SJSA1 (cell line): Measurements from ENCODE around the gene RPL21. TPM values are rescaled to one million over a fixed set of nuclear protein-coding genes. Genes with fewer than 3 reads are reported as not detected.
A peak's percentile ranks its signal among the peaks of the same experiment; 100 is the strongest.
"Not testable (repeated sequence)": the region's sequence is repeated elsewhere in the genome, so short reads cannot be mapped to it uniquely, and the experiment has no call there.

ENCODE experiments used
- DNase-seq, 2 experiments: peaks; one replicate each; pipeline ENCODE4 v3.0.0-alpha.2; 2015 to 2020; ENCODE audit warnings: low spot score in 2 of 2, low read depth in 1 of 2
- H3K27ac ChIP-seq: fragments of 250-450 bp; sonication (Bioruptor Pico); 2 replicates; pipeline ENCODE4 v1.5.1; 2020; ENCODE audit warnings: mild to moderate bottlenecking, moderate library complexity
- H3K27me3 ChIP-seq: fragments of 250-450 bp; sonication (Bioruptor Pico); replicated peaks from 2 replicates; pipeline ENCODE4 v1.5.1; 2020; ENCODE audit warnings: mild to moderate bottlenecking, moderate library complexity
- H3K36me3 ChIP-seq: fragments of 250-450 bp; sonication (Bioruptor Pico); 2 replicates; pipeline ENCODE4 v1.5.1; 2020; ENCODE audit warnings: mild to moderate bottlenecking
- H3K4me1 ChIP-seq: fragments of 250-450 bp; sonication (Bioruptor Pico); replicated peaks from 2 replicates; pipeline ENCODE4 v1.6.1; 2021; ENCODE audit warnings: mild to moderate bottlenecking
- H3K4me3 ChIP-seq: fragments of 250-450 bp; sonication (Bioruptor Pico); 2 replicates; pipeline ENCODE4 v1.5.1; 2020; ENCODE audit warnings: mild to moderate bottlenecking
- H3K9me3 ChIP-seq: fragments of 250-450 bp; sonication (Bioruptor Pico); replicated peaks from 2 replicates; pipeline ENCODE4 v1.5.1; 2020; ENCODE audit warnings: mild to moderate bottlenecking
- total RNA-seq: library from RNA; depleted of rRNA; stranded (reverse); fragments of >200 nt; shearing (Covaris generic); gene quantifications from 2 replicates; pipeline ENCODE4 v1.2.3, GENCODE V29; 2014

RPL21 gene
- total RNA-seq, 1 experiment from 2014 or later, result 625 TPM

GRCh38 chr13:27283906-27284493 is 32.6 kb downstream of the RPL21 start:
- no peak for DNase-seq
- Histone ChIP-seq H3K36me3 (no peaks in the 10 kb centered on the region), H3K4me1 (peaks cover 19% of the 10 kb centered on the region), H3K27me3 (no peaks in the 10 kb centered on the region), H3K27ac (no peak overlapping the region), H3K4me3 (no peak overlapping the region), H3K9me3 (no peaks in the 10 kb centered on the region)

GRCh38 chr13:27288392-27288791 is 37.0 kb downstream of the RPL21 start:
- no peak overlapping the region for H3K4me3 ChIP-seq
- H3K27me3 ChIP-seq, result 0 out of 2 replicates have a peak, but pooled peaks cover 3% of the 10 kb centered on the region
- H3K4me1 ChIP-seq, result peaks cover 34% of the 10 kb centered on the region
- no peaks in the 10 kb centered on the region for H3K36me3 ChIP-seq
- DNase-seq, result no peak
- no peak overlapping the region for H3K27ac ChIP-seq
- H3K9me3 ChIP-seq, result no peaks in the 10 kb centered on the region

- H3K4me3 ChIP-seq, result no peak overlapping the region
- H3K9me3 ChIP-seq, result no peaks in the 10 kb centered on the region
- peak in 1 of 2 experiments; percentile 72 for DNase-seq
- H3K27ac ChIP-seq, result peak overlapping the region; percentile 39; the same call in 1 of the 2 replicates
- H3K4me1 ChIP-seq, result peaks cover 34% of the 10 kb centered on the region
- 0 out of 2 replicates have a peak, but pooled peaks cover 3% of the 10 kb centered on the region for H3K27me3 ChIP-seq
- no peaks in the 10 kb centered on the region for H3K36me3 ChIP-seq
Measured at GRCh38 chr13:27289011-27289665, 37.8 kb downstream of the RPL21 start.

- H3K27me3 ChIP-seq, result 0 out of 2 replicates have a peak, but pooled peaks cover 3% of the 10 kb centered on the region
- H3K9me3 ChIP-seq, result no peaks in the 10 kb centered on the region
- H3K4me1 ChIP-seq, result peaks cover 27% of the 10 kb centered on the region
- no peak overlapping the region for H3K27ac ChIP-seq
- no peaks in the 10 kb centered on the region for H3K36me3 ChIP-seq
- no peak overlapping the region for H3K4me3 ChIP-seq
- DNase-seq, result no peak
Measured at GRCh38 chr13:27290715-27291114, 39.4 kb downstream of the RPL21 start.

GRCh38 chr13:27291967-27292366 is 40.6 kb downstream of the RPL21 start:
- not testable (repeated sequence) for H3K4me3 ChIP-seq, H3K27me3 ChIP-seq, H3K27ac ChIP-seq, DNase-seq, H3K36me3 ChIP-seq, H3K9me3 ChIP-seq
- peaks cover 24% of the 10 kb centered on the region for H3K4me1 ChIP-seq

DNA sequence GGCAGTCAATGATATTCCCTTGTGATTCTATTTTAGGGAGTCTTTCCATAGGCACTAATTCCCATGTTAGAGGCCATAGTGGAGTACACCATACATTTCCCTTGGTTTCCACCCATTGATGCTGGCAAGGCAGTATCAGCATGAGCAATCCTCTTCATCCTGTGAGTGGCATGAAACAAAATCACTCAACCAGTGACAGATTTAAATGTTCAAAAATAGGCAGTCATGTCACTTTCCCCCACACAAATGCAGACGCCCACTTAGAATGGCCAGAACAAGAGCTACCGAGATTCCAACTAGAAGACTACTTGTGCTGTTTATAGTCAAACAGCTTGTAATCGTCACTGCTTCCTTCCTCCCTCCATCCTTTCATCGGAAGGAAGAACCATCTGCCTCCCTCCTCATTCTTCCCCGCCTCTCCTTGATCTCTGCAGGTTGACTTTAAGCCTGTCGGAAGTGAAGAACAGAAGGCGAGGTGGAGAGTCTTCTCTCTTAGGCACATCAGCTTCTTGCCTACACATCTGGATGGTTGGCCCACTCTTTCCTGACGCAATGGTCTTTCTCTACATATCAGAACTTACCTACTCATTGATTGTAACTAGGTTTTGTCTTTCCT is 41.8 kb downstream of the RPL21 start:
- no peak overlapping the region for H3K4me3 ChIP-seq
- no peaks in the 10 kb centered on the region for H3K9me3 ChIP-seq
- 0 out of 2 replicates have a peak, but pooled peaks cover 3% of the 10 kb centered on the region for H3K27me3 ChIP-seq
- DNase-seq, result no peak
- H3K4me1 ChIP-seq, result peaks cover 23% of the 10 kb centered on the region
- no peaks in the 10 kb centered on the region for H3K36me3 ChIP-seq
- no peak overlapping the region for H3K27ac ChIP-seq

- Histone ChIP-seq H3K36me3 (no peaks in the 10 kb centered on the region), H3K27me3 (0 out of 2 replicates have a peak, but pooled peaks cover 3% of the 10 kb centered on the region), H3K27ac (no peak overlapping the region), H3K4me1 (peaks cover 15% of the 10 kb centered on the region), H3K9me3 (no peaks in the 10 kb centered on the region), H3K4me3 (no peak overlapping the region)
- DNase-seq, result no peak
Measured at GRCh38 chr13:27293873-27294515, 42.6 kb downstream of the RPL21 start.

DNA sequence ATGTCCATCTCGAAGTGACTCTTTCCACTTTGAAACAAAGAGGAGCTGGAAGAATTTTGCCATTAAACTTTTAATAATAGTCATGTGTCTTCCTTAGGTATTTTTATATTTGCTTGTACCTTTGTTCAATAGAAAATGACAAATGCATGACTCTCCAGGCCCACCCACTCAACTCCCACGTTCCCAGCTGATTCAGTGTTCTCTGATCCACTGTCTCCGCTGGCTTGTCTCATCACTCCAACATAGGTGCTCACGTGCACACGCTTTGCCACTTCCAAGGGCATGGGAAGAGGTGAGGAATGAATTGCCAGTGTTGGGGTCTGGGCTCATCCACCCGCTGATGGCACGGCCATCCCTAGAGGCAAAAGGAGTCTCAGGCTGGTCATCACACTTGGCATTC is 43.7 kb downstream of the RPL21 start:
- Histone ChIP-seq H3K27ac (no peak overlapping the region), H3K27me3 (0 out of 2 replicates have a peak, but pooled peaks cover 3% of the 10 kb centered on the region), H3K4me1 (peaks cover 4% of the 10 kb centered on the region), H3K4me3 (no peak overlapping the region), H3K36me3 (no peaks in the 10 kb centered on the region), H3K9me3 (no peaks in the 10 kb centered on the region)
- no peak for DNase-seq

DNA sequence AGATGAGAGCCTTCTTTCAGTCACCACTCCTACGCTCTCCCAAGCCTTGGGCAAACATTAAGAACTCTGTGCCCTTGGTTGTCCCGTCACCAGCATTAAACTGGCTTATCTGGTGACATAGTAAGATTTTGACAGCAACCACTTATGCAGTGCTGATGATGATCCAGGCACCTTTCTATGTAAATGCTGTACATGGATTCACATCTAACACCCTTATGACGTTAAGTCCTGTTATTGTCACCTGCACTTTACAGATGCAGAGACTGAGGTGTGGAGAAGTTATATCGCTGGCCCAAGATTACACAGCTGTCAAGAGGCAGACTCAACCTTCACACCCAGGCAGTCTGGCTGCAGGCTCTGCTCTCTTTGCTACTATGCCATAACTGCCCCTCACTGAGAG is 44.3 kb downstream of the RPL21 start:
- no peaks in the 10 kb centered on the region for H3K36me3 ChIP-seq
- no peaks in the 10 kb centered on the region for H3K9me3 ChIP-seq
- no peak for DNase-seq
- H3K4me3 ChIP-seq, result no peak overlapping the region
- no peaks in the 10 kb centered on the region for H3K4me1 ChIP-seq
- no peak overlapping the region for H3K27ac ChIP-seq
- no peaks in the 10 kb centered on the region for H3K27me3 ChIP-seq

GRCh38 chr13:27296496-27296895 is 45.1 kb downstream of the RPL21 start:
- H3K27me3 ChIP-seq, result no peaks in the 10 kb centered on the region
- no peak overlapping the region for H3K27ac ChIP-seq
- H3K9me3 ChIP-seq, result no peaks in the 10 kb centered on the region
- DNase-seq, result no peak
- H3K4me3 ChIP-seq, result no peak overlapping the region
- no peaks in the 10 kb centered on the region for H3K36me3 ChIP-seq
- H3K4me1 ChIP-seq, result no peaks in the 10 kb centered on the region

DNA sequence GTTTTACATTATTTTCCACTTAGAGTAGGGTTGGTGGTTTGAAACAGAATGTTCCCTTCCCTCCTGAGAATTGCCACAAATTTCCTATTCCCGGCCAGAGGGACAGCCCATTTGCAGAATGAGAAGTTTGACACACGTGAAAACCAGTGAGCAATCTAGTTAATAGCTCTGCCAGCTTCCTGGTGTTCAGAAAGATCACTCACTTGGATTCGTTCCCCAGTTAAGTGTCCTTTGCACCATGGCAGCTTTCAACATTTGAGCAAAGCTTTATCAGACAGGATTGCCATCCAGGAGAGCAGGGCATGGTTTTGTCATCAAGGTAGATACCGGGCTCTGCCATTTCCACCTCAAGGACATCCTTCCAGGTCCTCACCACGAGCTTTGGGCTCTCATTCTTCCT is 47.5 kb downstream of the RPL21 start:
- DNase-seq, result no peak
- Histone ChIP-seq H3K36me3 (no peaks in the 10 kb centered on the region), H3K27me3 (no peaks in the 10 kb centered on the region), H3K4me3 (no peak overlapping the region), H3K27ac (no peak overlapping the region), H3K4me1 (no peaks in the 10 kb centered on the region), H3K9me3 (no peaks in the 10 kb centered on the region)

DNA sequence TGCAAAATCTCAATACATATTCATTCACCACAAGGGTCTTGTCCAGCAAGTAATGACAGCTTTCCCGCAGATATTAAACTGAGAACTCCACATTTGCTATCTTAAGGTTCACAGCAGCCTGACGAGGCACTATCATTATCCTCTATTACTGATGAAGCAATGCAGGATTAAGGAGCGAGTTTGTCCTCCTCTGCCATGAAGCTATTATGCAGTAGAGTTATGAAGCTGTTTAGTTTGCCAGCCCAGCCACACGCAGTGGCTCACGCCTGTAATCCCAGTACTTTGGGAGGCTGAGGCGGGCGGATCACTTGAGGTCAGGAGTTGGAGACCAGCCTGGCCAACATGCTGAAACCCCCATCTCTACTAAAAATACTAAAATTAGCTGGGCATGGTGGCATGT is 49.0 kb downstream of the RPL21 start:
- H3K27ac ChIP-seq, DNase-seq: not testable (repeated sequence)

GRCh38 chr13:27300941-27301586 is 49.7 kb downstream of the RPL21 start:
- H3K4me1 ChIP-seq, result no peaks in the 10 kb centered on the region
- no peaks in the 10 kb centered on the region for H3K27me3 ChIP-seq
- DNase-seq, result no peak
- H3K4me3 ChIP-seq, result no peak overlapping the region
- no peaks in the 10 kb centered on the region for H3K9me3 ChIP-seq
- no peaks in the 10 kb centered on the region for H3K36me3 ChIP-seq
- H3K27ac ChIP-seq, result no peak overlapping the region

More for the DNA sequence above, 49.0 kb downstream of the RPL21 start:
- H3K9me3 ChIP-seq, H3K27me3 ChIP-seq, H3K36me3 ChIP-seq, H3K4me1 ChIP-seq, H3K4me3 ChIP-seq: not testable (repeated sequence)
